ENCODE measurements around the gene CHRND. TPM values are rescaled to one million over a fixed set of nuclear protein-coding genes. Genes with fewer than 3 reads are reported as not detected.

The CHRND gene
- total RNA-seq, 1 experiment from 2014 or later = not detected

DNA sequence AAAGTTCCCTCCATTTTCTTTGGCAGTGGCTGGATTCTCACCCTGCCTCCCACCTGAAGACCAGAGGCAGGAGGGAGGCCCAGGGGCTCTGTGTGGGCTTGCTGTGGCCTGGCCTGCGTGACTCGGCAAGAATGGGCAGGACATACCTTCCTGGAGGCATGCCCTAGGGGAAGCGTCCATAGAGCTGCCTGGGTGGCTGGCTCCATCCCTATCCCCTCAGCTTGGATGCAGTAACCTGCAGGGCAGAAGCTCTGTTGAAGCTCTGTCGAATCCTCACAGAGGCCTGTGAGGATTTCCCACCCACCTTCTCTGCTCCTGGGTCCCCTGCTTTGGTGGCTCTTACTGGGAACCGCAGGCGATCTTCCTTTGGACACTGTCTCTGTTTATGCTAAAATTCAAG is 7.1 kb upstream of the CHRND start (continued):
- TF ChIP-seq, protein P1, sequence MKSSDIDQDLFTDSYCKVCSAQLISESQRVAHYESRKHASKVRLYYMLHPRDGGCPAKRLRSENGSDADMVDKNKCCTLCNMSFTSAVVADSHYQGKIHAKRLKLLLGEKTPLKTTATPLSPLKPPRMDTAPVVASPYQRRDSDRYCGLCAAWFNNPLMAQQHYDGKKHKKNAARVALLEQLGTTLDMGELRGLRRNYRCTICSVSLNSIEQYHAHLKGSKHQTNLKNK (CRISPR knock-in tag; IDR thresholded peaks at IDR 0.05) = no peak
- TF ChIP-seq, protein P2, sequence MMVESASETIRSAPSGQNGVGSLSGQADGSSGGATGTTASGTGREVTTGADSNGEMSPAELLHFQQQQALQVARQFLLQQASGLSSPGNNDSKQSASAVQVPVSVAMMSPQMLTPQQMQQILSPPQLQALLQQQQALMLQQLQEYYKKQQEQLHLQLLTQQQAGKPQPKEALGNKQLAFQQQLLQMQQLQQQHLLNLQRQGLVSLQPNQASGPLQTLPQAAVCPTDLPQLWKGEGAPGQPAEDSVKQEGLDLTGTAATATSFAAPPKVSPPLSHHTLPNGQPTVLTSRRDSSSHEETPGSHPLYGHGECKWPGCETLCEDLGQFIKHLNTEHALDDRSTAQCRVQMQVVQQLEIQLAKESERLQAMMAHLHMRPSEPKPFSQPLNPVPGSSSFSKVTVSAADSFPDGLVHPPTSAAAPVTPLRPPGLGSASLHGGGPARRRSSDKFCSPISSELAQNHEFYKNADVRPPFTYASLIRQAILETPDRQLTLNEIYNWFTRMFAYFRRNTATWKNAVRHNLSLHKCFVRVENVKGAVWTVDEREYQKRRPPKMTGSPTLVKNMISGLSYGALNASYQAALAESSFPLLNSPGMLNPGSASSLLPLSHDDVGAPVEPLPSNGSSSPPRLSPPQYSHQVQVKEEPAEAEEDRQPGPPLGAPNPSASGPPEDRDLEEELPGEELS (CRISPR knock-in tag; IDR thresholded peaks at IDR 0.05) = no peak
- TF ChIP-seq JAZF1 (CRISPR knock-in tag; IDR thresholded peaks at IDR 0.05) (no peak), ZNF317 (CRISPR knock-in tag; IDR thresholded peaks at IDR 0.05; ENCODE audit: borderline replicate concordance, low read depth) (no peak), EMX1 (CRISPR knock-in tag; IDR thresholded peaks at IDR 0.05) (no peak), ESRRA (CRISPR knock-in tag; IDR thresholded peaks at IDR 0.05; ENCODE audit: borderline replicate concordance) (no peak)
- TF ChIP-seq, protein P3, sequence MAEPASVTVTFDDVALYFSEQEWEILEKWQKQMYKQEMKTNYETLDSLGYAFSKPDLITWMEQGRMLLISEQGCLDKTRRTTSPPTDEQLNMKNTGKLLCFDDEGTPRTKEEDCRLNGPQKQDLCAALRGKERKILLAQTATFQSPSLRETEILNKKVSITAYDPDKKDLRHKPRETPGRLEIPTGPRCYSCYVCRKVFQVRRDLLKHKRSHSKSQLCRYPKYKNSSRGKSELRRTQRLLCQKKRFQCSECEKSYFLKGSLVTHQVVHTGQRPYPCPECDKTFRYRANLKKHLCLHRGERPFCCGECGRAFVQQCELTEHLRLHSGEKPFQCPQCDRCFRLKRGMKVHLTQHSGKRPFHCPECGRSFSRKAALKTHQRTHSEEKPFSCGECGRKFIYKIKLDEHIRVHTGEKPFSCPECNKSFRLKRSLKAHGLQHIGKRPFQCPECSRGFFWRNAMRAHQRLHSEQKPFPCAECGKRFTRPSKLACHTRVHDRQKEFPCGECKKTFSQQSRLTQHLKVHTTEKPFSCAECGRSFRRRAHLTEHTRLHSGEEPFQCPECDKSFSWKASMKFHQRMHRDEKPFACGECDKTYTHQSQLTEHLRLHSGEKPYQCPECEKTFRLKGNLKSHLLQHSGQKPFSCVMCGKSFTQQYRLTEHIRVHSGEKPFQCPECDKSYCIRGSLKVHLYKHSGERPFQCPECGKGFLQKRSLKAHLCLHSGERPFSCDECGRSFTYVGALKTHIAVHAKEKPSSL (CRISPR knock-in tag; conservative IDR thresholded peaks at IDR 0.05) = no peak

DNA sequence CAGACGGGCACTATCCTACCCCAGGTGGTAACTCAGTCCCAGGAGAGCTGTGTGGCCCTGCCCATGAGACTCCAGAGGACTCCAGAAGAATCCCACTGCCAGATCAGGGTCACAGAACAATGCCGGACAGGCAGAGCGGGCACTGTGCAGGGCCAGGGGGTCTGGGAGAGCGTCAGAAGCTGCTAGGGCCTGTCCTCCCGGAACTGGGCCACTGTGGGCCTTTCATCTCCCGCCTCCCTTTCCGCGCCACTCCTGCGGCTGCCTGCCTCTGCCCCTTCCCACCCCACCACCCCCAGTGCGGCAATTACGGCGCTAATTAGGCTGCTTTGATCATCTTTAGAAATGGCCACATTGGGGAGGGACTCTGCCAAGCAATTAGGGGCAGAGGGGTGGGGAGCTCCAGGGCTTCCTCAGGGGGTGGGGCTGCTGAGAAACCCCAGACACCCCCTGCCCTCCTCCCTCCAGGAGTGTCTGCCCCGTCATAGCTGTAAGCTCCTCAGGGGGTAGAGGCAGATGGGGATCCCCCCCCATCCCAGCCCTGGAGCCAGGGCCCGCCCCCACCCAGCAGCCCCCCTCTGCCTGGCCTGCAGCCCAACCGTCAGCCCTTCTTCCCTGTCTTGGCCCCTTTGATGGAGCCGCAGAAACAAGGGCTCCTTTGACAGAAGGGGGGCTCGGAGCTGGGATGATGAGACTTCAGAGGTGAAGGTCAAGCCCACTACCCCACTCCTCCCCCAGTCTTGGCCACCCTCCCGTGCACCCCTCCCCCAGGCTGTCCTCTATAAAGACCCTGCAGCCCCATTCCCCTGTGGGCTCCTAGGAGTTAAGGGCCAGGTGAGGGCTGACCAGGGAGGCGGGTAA is 6.2 kb upstream of the CHRND start, which contains the start of gene PRSS56:
TSS of gene PRSS56 (plus strand) at position 808 of the 858 bp plus-strand sequence. CDS start 211 bp downstream, outside the sequence.
- Mint-ChIP-seq H3K27ac (peak within 1 kb of the TSS; percentile 31), H3K27me3 (ENCODE audit: low read depth) (peaks cover 38% of the 10 kb centered on the region), H3K4me3 (no peak within 1 kb of the TSS), H3K36me3 (no peaks in the 10 kb centered on the region), H3K9me3 (no peaks in the 10 kb centered on the region), H3K4me1 (peaks cover 10% of the 10 kb centered on the region; the same call in 1 of the 2 replicates)
- TF ChIP-seq, protein P4, sequence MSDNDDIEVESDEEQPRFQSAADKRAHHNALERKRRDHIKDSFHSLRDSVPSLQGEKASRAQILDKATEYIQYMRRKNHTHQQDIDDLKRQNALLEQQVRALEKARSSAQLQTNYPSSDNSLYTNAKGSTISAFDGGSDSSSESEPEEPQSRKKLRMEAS (CRISPR knock-in tag; IDR thresholded peaks at IDR 0.05) = no peak
- TF ChIP-seq, protein P5, sequence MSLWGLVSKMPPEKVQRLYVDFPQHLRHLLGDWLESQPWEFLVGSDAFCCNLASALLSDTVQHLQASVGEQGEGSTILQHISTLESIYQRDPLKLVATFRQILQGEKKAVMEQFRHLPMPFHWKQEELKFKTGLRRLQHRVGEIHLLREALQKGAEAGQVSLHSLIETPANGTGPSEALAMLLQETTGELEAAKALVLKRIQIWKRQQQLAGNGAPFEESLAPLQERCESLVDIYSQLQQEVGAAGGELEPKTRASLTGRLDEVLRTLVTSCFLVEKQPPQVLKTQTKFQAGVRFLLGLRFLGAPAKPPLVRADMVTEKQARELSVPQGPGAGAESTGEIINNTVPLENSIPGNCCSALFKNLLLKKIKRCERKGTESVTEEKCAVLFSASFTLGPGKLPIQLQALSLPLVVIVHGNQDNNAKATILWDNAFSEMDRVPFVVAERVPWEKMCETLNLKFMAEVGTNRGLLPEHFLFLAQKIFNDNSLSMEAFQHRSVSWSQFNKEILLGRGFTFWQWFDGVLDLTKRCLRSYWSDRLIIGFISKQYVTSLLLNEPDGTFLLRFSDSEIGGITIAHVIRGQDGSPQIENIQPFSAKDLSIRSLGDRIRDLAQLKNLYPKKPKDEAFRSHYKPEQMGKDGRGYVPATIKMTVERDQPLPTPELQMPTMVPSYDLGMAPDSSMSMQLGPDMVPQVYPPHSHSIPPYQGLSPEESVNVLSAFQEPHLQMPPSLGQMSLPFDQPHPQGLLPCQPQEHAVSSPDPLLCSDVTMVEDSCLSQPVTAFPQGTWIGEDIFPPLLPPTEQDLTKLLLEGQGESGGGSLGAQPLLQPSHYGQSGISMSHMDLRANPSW (CRISPR knock-in tag; conservative IDR thresholded peaks at IDR 0.05; ENCODE audit: low read depth) = no peak
- TF ChIP-seq ESRRA (CRISPR knock-in tag; IDR thresholded peaks at IDR 0.05; ENCODE audit: borderline replicate concordance) = no peak
- TF ChIP-seq, protein P1 (CRISPR knock-in tag; IDR thresholded peaks at IDR 0.05) = no peak
- DNase-seq (ENCODE audit: low spot score) = no peak
- POLR2A ChIA-PET = no interaction called here
- CTCF ChIA-PET = interaction anchor here (0.9 to 6.5 kb wide), 13 partner anchors 9 to 184 kb away, joined by 3 to 104 read pairs (median 40); partner anchors contain the start of genes CHRNG and ECEL1
- no peak for ATAC-seq

DNA sequence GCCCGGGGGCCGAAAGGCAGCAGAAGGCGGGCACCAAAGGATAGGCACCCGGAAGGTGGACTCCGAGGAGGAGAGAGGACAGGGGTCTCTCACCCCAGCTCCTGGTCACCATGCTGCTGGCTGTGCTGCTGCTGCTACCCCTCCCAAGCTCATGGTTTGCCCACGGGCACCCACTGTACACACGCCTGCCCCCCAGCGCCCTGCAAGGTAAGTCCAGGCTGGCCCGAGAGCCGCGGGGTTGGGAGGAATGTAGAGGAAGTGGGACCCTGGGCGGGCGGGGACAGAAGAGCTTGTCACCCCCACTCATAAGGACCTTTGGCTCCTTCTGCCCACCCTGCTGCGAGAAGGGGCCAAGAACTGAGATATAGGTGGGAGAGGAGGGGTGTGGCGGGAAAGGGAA is 5.5 kb upstream of the CHRND start:
- Mint-ChIP-seq H3K27ac (no peak overlapping the region), H3K27me3 (ENCODE audit: low read depth) (peaks cover 38% of the 10 kb centered on the region), H3K36me3 (no peaks in the 10 kb centered on the region), H3K4me3 (no peak overlapping the region), H3K9me3 (no peaks in the 10 kb centered on the region), H3K4me1 (peaks cover 7% of the 10 kb centered on the region; the same call in 1 of the 2 replicates)
- ATAC-seq (no peak), DNase-seq (ENCODE audit: low spot score) (no peak)
- ChIA-PET CTCF (interaction anchor here (0.9 to 6.5 kb wide), 16 partner anchors 10 to 193 kb away, joined by 3 to 104 read pairs (median 28); partner anchors contain the start of gene CHRNG), POLR2A (no interaction called here)
- TF ChIP-seq, protein P6, sequence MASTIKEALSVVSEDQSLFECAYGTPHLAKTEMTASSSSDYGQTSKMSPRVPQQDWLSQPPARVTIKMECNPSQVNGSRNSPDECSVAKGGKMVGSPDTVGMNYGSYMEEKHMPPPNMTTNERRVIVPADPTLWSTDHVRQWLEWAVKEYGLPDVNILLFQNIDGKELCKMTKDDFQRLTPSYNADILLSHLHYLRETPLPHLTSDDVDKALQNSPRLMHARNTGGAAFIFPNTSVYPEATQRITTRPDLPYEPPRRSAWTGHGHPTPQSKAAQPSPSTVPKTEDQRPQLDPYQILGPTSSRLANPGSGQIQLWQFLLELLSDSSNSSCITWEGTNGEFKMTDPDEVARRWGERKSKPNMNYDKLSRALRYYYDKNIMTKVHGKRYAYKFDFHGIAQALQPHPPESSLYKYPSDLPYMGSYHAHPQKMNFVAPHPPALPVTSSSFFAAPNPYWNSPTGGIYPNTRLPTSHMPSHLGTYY (CRISPR knock-in tag; IDR thresholded peaks at IDR 0.05) = no peak
- TF ChIP-seq, protein P7, sequence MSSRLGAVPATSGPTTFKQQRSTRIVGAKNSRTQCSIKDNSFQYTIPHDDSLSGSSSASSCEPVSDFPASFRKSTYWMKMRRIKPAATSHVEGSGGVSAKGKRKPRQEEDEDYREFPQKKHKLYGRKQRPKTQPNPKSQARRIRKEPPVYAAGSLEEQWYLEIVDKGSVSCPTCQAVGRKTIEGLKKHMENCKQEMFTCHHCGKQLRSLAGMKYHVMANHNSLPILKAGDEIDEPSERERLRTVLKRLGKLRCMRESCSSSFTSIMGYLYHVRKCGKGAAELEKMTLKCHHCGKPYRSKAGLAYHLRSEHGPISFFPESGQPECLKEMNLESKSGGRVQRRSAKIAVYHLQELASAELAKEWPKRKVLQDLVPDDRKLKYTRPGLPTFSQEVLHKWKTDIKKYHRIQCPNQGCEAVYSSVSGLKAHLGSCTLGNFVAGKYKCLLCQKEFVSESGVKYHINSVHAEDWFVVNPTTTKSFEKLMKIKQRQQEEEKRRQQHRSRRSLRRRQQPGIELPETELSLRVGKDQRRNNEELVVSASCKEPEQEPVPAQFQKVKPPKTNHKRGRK (CRISPR knock-in tag; IDR thresholded peaks at IDR 0.05; ENCODE audit: borderline replicate concordance) = no peak
- TF ChIP-seq, protein P8, sequence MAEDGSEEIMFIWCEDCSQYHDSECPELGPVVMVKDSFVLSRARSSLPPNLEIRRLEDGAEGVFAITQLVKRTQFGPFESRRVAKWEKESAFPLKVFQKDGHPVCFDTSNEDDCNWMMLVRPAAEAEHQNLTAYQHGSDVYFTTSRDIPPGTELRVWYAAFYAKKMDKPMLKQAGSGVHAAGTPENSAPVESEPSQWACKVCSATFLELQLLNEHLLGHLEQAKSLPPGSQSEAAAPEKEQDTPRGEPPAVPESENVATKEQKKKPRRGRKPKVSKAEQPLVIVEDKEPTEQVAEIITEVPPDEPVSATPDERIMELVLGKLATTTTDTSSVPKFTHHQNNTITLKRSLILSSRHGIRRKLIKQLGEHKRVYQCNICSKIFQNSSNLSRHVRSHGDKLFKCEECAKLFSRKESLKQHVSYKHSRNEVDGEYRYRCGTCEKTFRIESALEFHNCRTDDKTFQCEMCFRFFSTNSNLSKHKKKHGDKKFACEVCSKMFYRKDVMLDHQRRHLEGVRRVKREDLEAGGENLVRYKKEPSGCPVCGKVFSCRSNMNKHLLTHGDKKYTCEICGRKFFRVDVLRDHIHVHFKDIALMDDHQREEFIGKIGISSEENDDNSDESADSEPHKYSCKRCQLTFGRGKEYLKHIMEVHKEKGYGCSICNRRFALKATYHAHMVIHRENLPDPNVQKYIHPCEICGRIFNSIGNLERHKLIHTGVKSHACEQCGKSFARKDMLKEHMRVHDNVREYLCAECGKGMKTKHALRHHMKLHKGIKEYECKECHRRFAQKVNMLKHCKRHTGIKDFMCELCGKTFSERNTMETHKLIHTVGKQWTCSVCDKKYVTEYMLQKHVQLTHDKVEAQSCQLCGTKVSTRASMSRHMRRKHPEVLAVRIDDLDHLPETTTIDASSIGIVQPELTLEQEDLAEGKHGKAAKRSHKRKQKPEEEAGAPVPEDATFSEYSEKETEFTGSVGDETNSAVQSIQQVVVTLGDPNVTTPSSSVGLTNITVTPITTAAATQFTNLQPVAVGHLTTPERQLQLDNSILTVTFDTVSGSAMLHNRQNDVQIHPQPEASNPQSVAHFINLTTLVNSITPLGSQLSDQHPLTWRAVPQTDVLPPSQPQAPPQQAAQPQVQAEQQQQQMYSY (CRISPR knock-in tag; IDR thresholded peaks at IDR 0.05) = no peak
